Ovary (tissue), 3 donors: Measurements from ENCODE around the gene ALG14.

Experiments
- EP300 ChIP-seq: sonication (generic); formaldehyde crosslinking; IDR thresholded peaks from one replicate; pipeline ENCODE4 v1.6.1; 2017; ENCODE audit warnings: antibody characterized with exemption
- POLR2A ChIP-seq: fragments of 450-650 bp; IDR thresholded peaks from one replicate; pipeline ENCODE4 v1.6.1; 2017; ENCODE audit warnings: antibody characterized with exemption, mild to moderate bottlenecking, moderate library complexity
- TF ChIP-seq, protein P1 (sequence below), 3 donors: fragments of 450-650 bp in 2 of 3; fragments of 200-600 bp in 1 of 3; IDR thresholded peaks; one replicate each; pipeline versions ENCODE4 v1.5.1 to v1.8.0; 2016 to 2022; ENCODE audit warnings: antibody characterized with exemption in 3 of 3, mild to moderate bottlenecking in 1 of 3
- donor health status: DM: no; HTN: no; CAD: no.

DNA sequence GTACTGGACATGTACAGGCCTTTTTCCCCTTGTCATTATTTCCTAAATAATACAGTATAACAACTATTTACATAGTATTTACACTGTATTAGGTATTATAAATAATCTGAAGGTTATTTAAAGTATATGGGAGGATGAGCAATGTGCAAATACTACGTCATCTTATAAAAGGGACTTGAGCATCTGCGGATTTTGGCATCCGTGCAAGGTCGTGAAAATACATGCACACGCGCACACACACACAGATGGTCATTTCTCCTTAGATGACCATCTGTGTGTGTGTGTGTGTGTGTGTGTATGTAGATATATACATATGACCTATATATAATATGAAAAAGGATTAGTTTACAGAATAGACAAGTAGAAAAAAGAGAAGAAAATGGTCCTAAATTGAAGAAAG, 15.4 kb downstream of the ALG14 start:
- TF ChIP-seq, protein P1, sequence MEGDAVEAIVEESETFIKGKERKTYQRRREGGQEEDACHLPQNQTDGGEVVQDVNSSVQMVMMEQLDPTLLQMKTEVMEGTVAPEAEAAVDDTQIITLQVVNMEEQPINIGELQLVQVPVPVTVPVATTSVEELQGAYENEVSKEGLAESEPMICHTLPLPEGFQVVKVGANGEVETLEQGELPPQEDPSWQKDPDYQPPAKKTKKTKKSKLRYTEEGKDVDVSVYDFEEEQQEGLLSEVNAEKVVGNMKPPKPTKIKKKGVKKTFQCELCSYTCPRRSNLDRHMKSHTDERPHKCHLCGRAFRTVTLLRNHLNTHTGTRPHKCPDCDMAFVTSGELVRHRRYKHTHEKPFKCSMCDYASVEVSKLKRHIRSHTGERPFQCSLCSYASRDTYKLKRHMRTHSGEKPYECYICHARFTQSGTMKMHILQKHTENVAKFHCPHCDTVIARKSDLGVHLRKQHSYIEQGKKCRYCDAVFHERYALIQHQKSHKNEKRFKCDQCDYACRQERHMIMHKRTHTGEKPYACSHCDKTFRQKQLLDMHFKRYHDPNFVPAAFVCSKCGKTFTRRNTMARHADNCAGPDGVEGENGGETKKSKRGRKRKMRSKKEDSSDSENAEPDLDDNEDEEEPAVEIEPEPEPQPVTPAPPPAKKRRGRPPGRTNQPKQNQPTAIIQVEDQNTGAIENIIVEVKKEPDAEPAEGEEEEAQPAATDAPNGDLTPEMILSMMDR (IDR thresholded peaks at IDR 0.05): no peak
- TF ChIP-seq POLR2A (no peak), EP300 (no peak)
